ENCODE results near the gene SCG2. TPM values are rescaled to one million over a fixed set of nuclear protein-coding genes. Genes with fewer than 3 reads are reported as not detected.

SCG2 gene
- total RNA-seq, 1 experiment from 2014 or later = not detected

DNA sequence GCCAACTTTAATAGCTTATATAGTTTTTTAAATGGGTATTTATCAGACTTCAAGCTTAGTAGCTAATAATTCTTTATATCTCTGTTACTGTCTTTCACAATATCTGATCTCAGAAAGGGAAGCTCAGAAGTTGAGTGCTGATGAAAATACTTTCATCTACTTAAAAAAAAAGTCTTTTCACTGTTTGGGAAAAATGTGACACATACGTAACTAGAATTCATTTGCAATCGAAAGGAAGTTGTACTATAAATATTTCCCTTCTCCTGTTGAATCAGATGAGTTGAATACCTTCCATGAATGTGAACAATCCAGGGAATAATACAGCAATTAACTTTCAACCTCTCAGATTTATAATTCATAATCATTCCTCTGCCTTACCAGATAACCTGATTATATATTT lies 811 bp upstream of the SCG2 start:
- H3K79me2 ChIP-seq (ENCODE audit: low read length) = no peaks in the 10 kb centered on the region
- H3K27ac ChIP-seq (ENCODE audit: low read length) = no peak overlapping the region
- H3K9me2 ChIP-seq (replicated peaks; ENCODE audit: insufficient read depth, low read length) = no peaks in the 10 kb centered on the region
- no peak overlapping the region for H3K4me3 ChIP-seq (ENCODE audit: low read length)
- H3K4me1 ChIP-seq (ENCODE audit: low read length) = no peaks in the 10 kb centered on the region
- no peak overlapping the region for H2AFZ ChIP-seq (ENCODE audit: low read length)
- no peaks in the 10 kb centered on the region for H3K36me3 ChIP-seq (ENCODE audit: insufficient read depth, low read length)
- no peaks in the 10 kb centered on the region for H4K20me1 ChIP-seq (ENCODE audit: insufficient read depth, low read depth, low read length)
- no peak overlapping the region for H3K4me2 ChIP-seq (ENCODE audit: low read depth, low read length, poor library complexity, severe bottlenecking)
- H3K9ac ChIP-seq (ENCODE audit: low read length) = no peak overlapping the region
- no peak for DNase-seq
- H3K27me3 ChIP-seq (ENCODE audit: low read length) = no peaks in the 10 kb centered on the region
- no peaks in the 10 kb centered on the region for H3K9me3 ChIP-seq (ENCODE audit: low read length)

DNA sequence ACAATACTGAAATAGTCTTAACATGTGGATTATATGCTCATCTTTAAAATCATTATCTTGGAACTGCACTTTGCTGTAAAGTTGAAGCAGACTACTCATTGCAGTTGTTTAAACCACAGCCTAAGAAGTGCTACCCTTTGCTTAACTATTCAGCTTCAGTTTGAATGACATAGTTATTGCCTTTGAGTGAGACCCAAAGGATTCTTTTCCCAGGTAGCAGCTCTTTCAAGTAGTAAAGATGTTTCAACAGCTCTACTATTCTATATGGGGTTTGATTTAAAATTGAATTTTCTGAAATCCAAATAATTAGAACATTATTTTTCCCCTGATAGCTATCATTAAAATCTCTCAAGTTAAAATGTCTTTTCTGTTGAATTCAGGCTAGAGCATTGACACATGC lies 1.1 kb downstream of the SCG2 start:
- H4K20me1 ChIP-seq (ENCODE audit: insufficient read depth, low read depth, low read length) = no peaks in the 10 kb centered on the region
- no peaks in the 10 kb centered on the region for H3K79me2 ChIP-seq (ENCODE audit: low read length)
- no peak overlapping the region for H3K9ac ChIP-seq (ENCODE audit: low read length)
- H3K27ac ChIP-seq (ENCODE audit: low read length) = no peak overlapping the region
- no peaks in the 10 kb centered on the region for H3K9me2 ChIP-seq (replicated peaks; ENCODE audit: insufficient read depth, low read length)
- no peak for DNase-seq
- H2AFZ ChIP-seq (ENCODE audit: low read length) = no peak overlapping the region
- H3K4me3 ChIP-seq (ENCODE audit: low read length) = no peak overlapping the region
- H3K9me3 ChIP-seq (ENCODE audit: low read length) = no peaks in the 10 kb centered on the region
- H3K36me3 ChIP-seq (ENCODE audit: insufficient read depth, low read length) = no peaks in the 10 kb centered on the region
- no peak overlapping the region for H3K4me2 ChIP-seq (ENCODE audit: low read depth, low read length, poor library complexity, severe bottlenecking)
- no peaks in the 10 kb centered on the region for H3K27me3 ChIP-seq (ENCODE audit: low read length)
- no peaks in the 10 kb centered on the region for H3K4me1 ChIP-seq (ENCODE audit: low read length)

- no peak overlapping the region for H2AFZ ChIP-seq (ENCODE audit: low read length)
- DNase-seq = no peak
- H3K9me3 ChIP-seq (ENCODE audit: low read length) = no peaks in the 10 kb centered on the region
- H3K4me1 ChIP-seq (ENCODE audit: low read length) = no peaks in the 10 kb centered on the region
- H3K4me3 ChIP-seq (ENCODE audit: low read length) = no peak overlapping the region
- H3K79me2 ChIP-seq (ENCODE audit: low read length) = no peaks in the 10 kb centered on the region
- no peaks in the 10 kb centered on the region for H3K27me3 ChIP-seq (ENCODE audit: low read length)
- H3K9ac ChIP-seq (ENCODE audit: low read length) = no peak overlapping the region
- no peaks in the 10 kb centered on the region for H4K20me1 ChIP-seq (ENCODE audit: insufficient read depth, low read depth, low read length)
- H3K36me3 ChIP-seq (ENCODE audit: insufficient read depth, low read length) = no peaks in the 10 kb centered on the region
- H3K4me2 ChIP-seq (ENCODE audit: low read depth, low read length, poor library complexity, severe bottlenecking) = no peak overlapping the region
- no peak overlapping the region for H3K27ac ChIP-seq (ENCODE audit: low read length)
- H3K9me2 ChIP-seq (replicated peaks; ENCODE audit: insufficient read depth, low read length) = no peaks in the 10 kb centered on the region
These were observed 2.4 kb downstream of the SCG2 start for GRCh38 chr2:223599640-223600380.

GRCh38 chr2:223598994-223599639 lies 3.0 kb downstream of the SCG2 start:
- no peak for DNase-seq
- H3K9me3 ChIP-seq (ENCODE audit: low read length) = no peaks in the 10 kb centered on the region
- no peaks in the 10 kb centered on the region for H3K36me3 ChIP-seq (ENCODE audit: insufficient read depth, low read length)
- H3K9ac ChIP-seq (ENCODE audit: low read length) = no peak overlapping the region
- H3K4me3 ChIP-seq (ENCODE audit: low read length) = no peak overlapping the region
- no peaks in the 10 kb centered on the region for H3K79me2 ChIP-seq (ENCODE audit: low read length)
- no peaks in the 10 kb centered on the region for H3K9me2 ChIP-seq (replicated peaks; ENCODE audit: insufficient read depth, low read length)
- no peak overlapping the region for H3K4me2 ChIP-seq (ENCODE audit: low read depth, low read length, poor library complexity, severe bottlenecking)
- H3K27ac ChIP-seq (ENCODE audit: low read length) = no peak overlapping the region
- H3K27me3 ChIP-seq (ENCODE audit: low read length) = no peaks in the 10 kb centered on the region
- no peak overlapping the region for H2AFZ ChIP-seq (ENCODE audit: low read length)
- H3K4me1 ChIP-seq (ENCODE audit: low read length) = no peaks in the 10 kb centered on the region
- H4K20me1 ChIP-seq (ENCODE audit: insufficient read depth, low read depth, low read length) = no peaks in the 10 kb centered on the region

DNA sequence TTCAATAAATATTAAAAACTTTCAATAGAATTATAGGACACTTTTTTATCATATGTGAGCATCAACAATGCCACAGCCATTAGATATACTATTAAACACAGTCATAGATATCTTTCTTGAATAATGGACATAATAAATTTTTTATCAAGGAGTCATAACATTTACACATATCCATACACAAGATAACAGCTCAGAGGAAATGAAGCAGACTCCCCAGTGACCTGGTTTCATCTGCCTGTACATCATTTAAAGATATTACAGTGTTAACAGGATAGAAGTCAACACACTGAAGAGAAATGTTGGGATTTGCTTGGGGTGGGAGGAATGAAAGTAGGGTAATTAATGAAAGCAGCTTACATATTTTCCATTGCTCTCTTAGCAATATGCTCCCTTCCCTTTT lies 5.1 kb downstream of the SCG2 start:
- no peak overlapping the region for H2AFZ ChIP-seq (ENCODE audit: low read length)
- no peak overlapping the region for H3K4me3 ChIP-seq (ENCODE audit: low read length)
- no peak overlapping the region for H3K27ac ChIP-seq (ENCODE audit: low read length)
- H3K79me2 ChIP-seq (ENCODE audit: low read length) = no peaks in the 10 kb centered on the region
- no peaks in the 10 kb centered on the region for H3K9me3 ChIP-seq (ENCODE audit: low read length)
- H4K20me1 ChIP-seq (ENCODE audit: insufficient read depth, low read depth, low read length) = no peaks in the 10 kb centered on the region
- no peak overlapping the region for H3K9ac ChIP-seq (ENCODE audit: low read length)
- no peaks in the 10 kb centered on the region for H3K4me1 ChIP-seq (ENCODE audit: low read length)
- H3K27me3 ChIP-seq (ENCODE audit: low read length) = no peaks in the 10 kb centered on the region
- H3K4me2 ChIP-seq (ENCODE audit: low read depth, low read length, poor library complexity, severe bottlenecking) = no peak overlapping the region
- H3K36me3 ChIP-seq (ENCODE audit: insufficient read depth, low read length) = no peaks in the 10 kb centered on the region
- no peak for DNase-seq
- no peaks in the 10 kb centered on the region for H3K9me2 ChIP-seq (replicated peaks; ENCODE audit: insufficient read depth, low read length)

DNA sequence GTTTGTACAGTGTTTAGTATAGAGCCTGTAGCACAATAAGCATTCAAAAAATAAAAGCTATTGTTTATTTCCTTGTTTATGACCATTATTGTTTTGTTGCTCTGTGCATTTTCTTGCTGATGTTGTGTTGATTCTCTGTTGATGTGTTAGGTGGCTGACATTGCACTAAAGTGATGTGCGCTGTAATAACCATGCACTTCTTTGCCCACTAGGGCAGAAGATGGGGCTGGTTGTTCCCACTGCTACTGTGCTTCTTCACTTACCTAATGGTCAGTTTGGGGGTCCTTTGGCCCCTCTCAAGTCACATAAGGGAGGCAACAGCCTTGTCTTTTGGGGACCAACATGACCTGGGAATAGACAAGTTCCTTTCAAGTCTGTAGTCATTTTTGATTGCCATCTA lies 6.0 kb downstream of the SCG2 start:
- no peak for DNase-seq
- Histone ChIP-seq H3K9me2 (replicated peaks; ENCODE audit: insufficient read depth, low read length) (no peaks in the 10 kb centered on the region), H3K36me3 (ENCODE audit: insufficient read depth, low read length) (no peaks in the 10 kb centered on the region), H2AFZ (ENCODE audit: low read length) (no peak overlapping the region), H3K9me3 (ENCODE audit: low read length) (no peaks in the 10 kb centered on the region), H4K20me1 (ENCODE audit: insufficient read depth, low read depth, low read length) (no peaks in the 10 kb centered on the region), H3K4me3 (ENCODE audit: low read length) (no peak overlapping the region), H3K27me3 (ENCODE audit: low read length) (no peaks in the 10 kb centered on the region), H3K79me2 (ENCODE audit: low read length) (no peaks in the 10 kb centered on the region), H3K27ac (ENCODE audit: low read length) (no peak overlapping the region), H3K4me2 (ENCODE audit: low read depth, low read length, poor library complexity, severe bottlenecking) (no peak overlapping the region), H3K4me1 (ENCODE audit: low read length) (no peaks in the 10 kb centered on the region), H3K9ac (ENCODE audit: low read length) (no peak overlapping the region)

DNA sequence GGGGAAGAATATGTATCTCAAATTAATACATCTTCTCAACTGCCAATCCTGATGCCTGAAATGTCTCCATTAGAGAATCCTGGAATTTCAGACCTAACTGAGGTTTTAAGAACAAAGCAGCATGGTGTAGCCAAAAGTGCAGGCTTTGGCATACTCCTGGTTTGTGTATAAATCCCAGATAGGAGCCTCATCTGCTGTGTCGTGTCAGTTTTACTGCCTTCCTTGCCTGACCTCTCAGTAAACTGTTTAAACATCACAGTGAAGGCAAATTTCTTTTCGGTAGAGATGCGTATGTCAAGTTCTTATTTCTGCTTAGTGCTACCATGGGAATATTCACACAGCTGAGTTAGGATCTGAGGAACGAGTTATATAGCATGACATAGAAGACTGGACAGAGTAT lies 7.3 kb downstream of the SCG2 start:
- no peak overlapping the region for H3K4me3 ChIP-seq (ENCODE audit: low read length)
- H3K4me2 ChIP-seq (ENCODE audit: low read depth, low read length, poor library complexity, severe bottlenecking) = no peak overlapping the region
- no peaks in the 10 kb centered on the region for H3K79me2 ChIP-seq (ENCODE audit: low read length)
- no peak for DNase-seq
- H3K27me3 ChIP-seq (ENCODE audit: low read length) = no peaks in the 10 kb centered on the region
- no peaks in the 10 kb centered on the region for H4K20me1 ChIP-seq (ENCODE audit: insufficient read depth, low read depth, low read length)
- no peak overlapping the region for H2AFZ ChIP-seq (ENCODE audit: low read length)
- H3K36me3 ChIP-seq (ENCODE audit: insufficient read depth, low read length) = no peaks in the 10 kb centered on the region
- H3K9me2 ChIP-seq (replicated peaks; ENCODE audit: insufficient read depth, low read length) = no peaks in the 10 kb centered on the region
- H3K4me1 ChIP-seq (ENCODE audit: low read length) = no peaks in the 10 kb centered on the region
- no peaks in the 10 kb centered on the region for H3K9me3 ChIP-seq (ENCODE audit: low read length)
- no peak overlapping the region for H3K27ac ChIP-seq (ENCODE audit: low read length)
- no peak overlapping the region for H3K9ac ChIP-seq (ENCODE audit: low read length)

DNA sequence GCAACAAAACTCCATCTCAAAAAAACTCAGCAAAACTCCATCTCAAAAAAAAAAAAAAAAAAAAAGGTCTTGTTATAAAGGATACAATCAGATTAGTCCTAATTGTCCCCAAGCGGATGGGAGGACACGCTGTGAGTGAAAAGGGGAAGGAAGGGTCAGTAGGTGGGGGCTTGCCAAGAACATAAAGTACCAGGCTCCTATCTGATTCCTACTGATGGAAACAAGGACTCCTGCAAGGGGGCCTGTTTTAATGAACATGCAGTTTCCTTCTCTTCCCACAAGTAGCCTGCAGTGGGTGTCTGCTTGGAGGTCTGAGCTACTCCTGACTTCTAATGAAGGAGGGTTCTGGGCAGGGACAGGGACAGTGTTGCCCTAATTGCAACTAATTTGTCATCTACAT lies 7.9 kb downstream of the SCG2 start:
- Histone ChIP-seq H3K36me3 (ENCODE audit: insufficient read depth, low read length) (no peaks in the 10 kb centered on the region), H2AFZ (ENCODE audit: low read length) (no peak overlapping the region)
- no peak for DNase-seq

More for the DNA sequence above, 7.9 kb downstream of the SCG2 start:
- Histone ChIP-seq H4K20me1 (ENCODE audit: insufficient read depth, low read depth, low read length) (no peaks in the 10 kb centered on the region), H3K4me2 (ENCODE audit: low read depth, low read length, poor library complexity, severe bottlenecking) (no peak overlapping the region), H3K27me3 (ENCODE audit: low read length) (no peaks in the 10 kb centered on the region), H3K4me3 (ENCODE audit: low read length) (no peak overlapping the region), H3K9me2 (replicated peaks; ENCODE audit: insufficient read depth, low read length) (no peaks in the 10 kb centered on the region), H3K79me2 (ENCODE audit: low read length) (no peaks in the 10 kb centered on the region), H3K9ac (ENCODE audit: low read length) (no peak overlapping the region), H3K4me1 (ENCODE audit: low read length) (no peaks in the 10 kb centered on the region), H3K27ac (ENCODE audit: low read length) (no peak overlapping the region), H3K9me3 (ENCODE audit: low read length) (no peaks in the 10 kb centered on the region)

Data from Karpas-422 (cell line).